GM12878 (cell line): ENCODE results near the gene EMX1. TPM values are rescaled to one million over a fixed set of nuclear protein-coding genes. Genes with fewer than 3 reads are reported as not detected.
A peak's percentile ranks its signal among the peaks of the same experiment; 100 is the strongest.

Experiments
- ELK1 ChIP-seq: IDR thresholded peaks from 2 replicates; pipeline ENCODE4 v1.6.1; 2012; ENCODE audit warnings: low read depth, low read length, improper control_type of control experiment
- RAD51 ChIP-seq: fragments of 450-650 bp; IDR thresholded peaks from 2 replicates; pipeline ENCODE4 v1.6.1; 2016; ENCODE audit warnings: moderate library complexity, mild to moderate bottlenecking, inconsistent platforms
- SMAD1 ChIP-seq: fragments of 450-650 bp; IDR thresholded peaks from 2 replicates; pipeline ENCODE4 v1.6.1; 2018; ENCODE audit warnings: mild to moderate bottlenecking, low read depth; ENCODE audit not compliant: partially characterized antibody
- SREBF2 ChIP-seq: IDR thresholded peaks from 2 replicates; pipeline ENCODE4 v1.6.1; 2012; ENCODE audit warnings: mild to moderate bottlenecking, low read length
- STAT3 ChIP-seq: IDR thresholded peaks from 2 replicates; pipeline ENCODE4 v1.6.1; 2011; ENCODE audit warnings: low read depth, low read length, improper control_type of control experiment
- ZNF622 ChIP-seq: fragments of 450-650 bp; IDR thresholded peaks from 2 replicates; pipeline ENCODE4 v1.6.1; 2017; ENCODE audit warnings: mild to moderate bottlenecking, inconsistent platforms
- ZZZ3 ChIP-seq: IDR thresholded peaks from 2 replicates; pipeline ENCODE4 v1.6.1; 2011; ENCODE audit warnings: low read depth; ENCODE audit not compliant: control insufficient read depth, insufficient read length
- polyA plus RNA-seq, 11 experiments: library from polyadenylated mRNA; depleted of rRNA in 4 of 11; unstranded in 6 of 11; stranded (reverse) in 5 of 11; fragments of >200 nt; fragmentation: Nextera tagmentation in 4 of 11; fragmentation: Illumina TruSeq in 1 of 11; extraction: Ambion mirVana in 4 of 11; extraction: Trizol in 1 of 11; gene quantifications; 1 replicate in 1 of 11; 2 replicates in 10 of 11; pipeline versions ENCODE4 v1.2.1 to v1.2.3, GENCODE V29; 2011 to 2016; ENCODE audit warnings: inconsistent platforms in 2 of 11, missing spikeins in 2 of 11, low read depth in 1 of 11
- total RNA-seq, 4 experiments: library from RNA; depleted of rRNA in 3 of 4; stranded (reverse); fragments of >200 nt in 3 of 4; fragmentation: Illumina TruSeq in 1 of 4; extraction: Trizol in 1 of 4; gene quantifications; 2 replicates each; pipeline versions ENCODE4 v1.2.1 to v1.2.3, GENCODE V29; 2013 to 2021
- TF ChIP-seq, protein P1 (sequence below): IDR thresholded peaks from 2 replicates; pipeline ENCODE4 v1.6.1; 2012; ENCODE audit warnings: mild to moderate bottlenecking, low read depth, low read length

The EMX1 gene
- total and polyA plus RNA-seq, 10 of the 15 experiments (the other 5 are each of a cell fraction or from before 2014, with no cell fraction given) = 0.07 to 5.1 (median 1.2) TPM; not detected in 1

GRCh38 chr2:72893594-72894319 is 23.6 kb upstream of the EMX1 start (continued):
- TF ChIP-seq ELK1 = no peak
- no peak for TF ChIP-seq SMAD1
- TF ChIP-seq, protein P1, sequence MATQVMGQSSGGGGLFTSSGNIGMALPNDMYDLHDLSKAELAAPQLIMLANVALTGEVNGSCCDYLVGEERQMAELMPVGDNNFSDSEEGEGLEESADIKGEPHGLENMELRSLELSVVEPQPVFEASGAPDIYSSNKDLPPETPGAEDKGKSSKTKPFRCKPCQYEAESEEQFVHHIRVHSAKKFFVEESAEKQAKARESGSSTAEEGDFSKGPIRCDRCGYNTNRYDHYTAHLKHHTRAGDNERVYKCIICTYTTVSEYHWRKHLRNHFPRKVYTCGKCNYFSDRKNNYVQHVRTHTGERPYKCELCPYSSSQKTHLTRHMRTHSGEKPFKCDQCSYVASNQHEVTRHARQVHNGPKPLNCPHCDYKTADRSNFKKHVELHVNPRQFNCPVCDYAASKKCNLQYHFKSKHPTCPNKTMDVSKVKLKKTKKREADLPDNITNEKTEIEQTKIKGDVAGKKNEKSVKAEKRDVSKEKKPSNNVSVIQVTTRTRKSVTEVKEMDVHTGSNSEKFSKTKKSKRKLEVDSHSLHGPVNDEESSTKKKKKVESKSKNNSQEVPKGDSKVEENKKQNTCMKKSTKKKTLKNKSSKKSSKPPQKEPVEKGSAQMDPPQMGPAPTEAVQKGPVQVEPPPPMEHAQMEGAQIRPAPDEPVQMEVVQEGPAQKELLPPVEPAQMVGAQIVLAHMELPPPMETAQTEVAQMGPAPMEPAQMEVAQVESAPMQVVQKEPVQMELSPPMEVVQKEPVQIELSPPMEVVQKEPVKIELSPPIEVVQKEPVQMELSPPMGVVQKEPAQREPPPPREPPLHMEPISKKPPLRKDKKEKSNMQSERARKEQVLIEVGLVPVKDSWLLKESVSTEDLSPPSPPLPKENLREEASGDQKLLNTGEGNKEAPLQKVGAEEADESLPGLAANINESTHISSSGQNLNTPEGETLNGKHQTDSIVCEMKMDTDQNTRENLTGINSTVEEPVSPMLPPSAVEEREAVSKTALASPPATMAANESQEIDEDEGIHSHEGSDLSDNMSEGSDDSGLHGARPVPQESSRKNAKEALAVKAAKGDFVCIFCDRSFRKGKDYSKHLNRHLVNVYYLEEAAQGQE = no peak
- 0 out of 2 replicates have a peak, but pooled peaks have one; percentile 31 for TF ChIP-seq RAD51
- TF ChIP-seq ZZZ3 = no peak
- TF ChIP-seq ZNF622 = no peak
- no peak for TF ChIP-seq STAT3
- TF ChIP-seq SREBF2 = no peak
